ENCODE results near the gene SMS.

DNA sequence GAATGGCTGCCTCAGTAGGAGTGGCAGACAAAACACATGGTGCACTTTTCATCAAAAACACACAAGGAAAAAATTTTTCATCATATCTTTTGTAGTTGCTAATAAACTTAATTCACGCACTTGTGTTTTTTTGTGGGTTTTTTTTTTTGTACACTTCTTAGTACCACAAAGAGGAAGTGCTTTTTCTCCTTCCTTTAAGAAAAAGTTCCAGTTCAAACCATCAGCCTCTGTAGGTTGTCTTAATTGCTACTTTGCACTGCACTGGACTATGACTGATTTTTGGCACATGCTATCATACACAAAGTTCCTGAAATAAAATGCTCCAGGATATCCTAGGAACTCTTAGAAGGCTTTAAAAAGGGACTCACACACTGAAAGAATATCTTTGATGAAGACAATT lies 91.6 kb downstream of the SMS start, which contains the start of gene PHEX:
- TF ChIP-seq CTCF (IDR thresholded peaks at IDR 0.05; ENCODE audit: low read depth, low read length, poor library complexity, severe bottlenecking): no peak
- no peak for TF ChIP-seq EZH2phosphoT487 (IDR thresholded peaks at IDR 0.05; ENCODE audit: borderline replicate concordance, low read length)

Data from DOHH2 (cell line).